ENCODE results near the gene KIFC3. TPM values are rescaled to one million over a fixed set of nuclear protein-coding genes. Genes with fewer than 3 reads are reported as not detected.

Gene KIFC3
- total RNA-seq, 1 donor from 2014 or later, result 96.9 TPM

- Histone ChIP-seq H3K4me2 (ENCODE audit: low read length) (no peak overlapping the region), H3K9ac (ENCODE audit: low read length) (no peak overlapping the region), H3K36me3 (ENCODE audit: insufficient read depth, low read length) (peaks cover 32% of the 10 kb centered on the region), H3K9me3 (ENCODE audit: insufficient read depth, low read depth, low read length) (no peaks in the 10 kb centered on the region), H3K79me2 (ENCODE audit: insufficient read depth, low read length) (peaks cover 7% of the 10 kb centered on the region), H4K20me1 (ENCODE audit: insufficient read depth, low read length) (peaks cover 39% of the 10 kb centered on the region), H3K27ac (ENCODE audit: low read depth, low read length) (no peak overlapping the region), H2AFZ (ENCODE audit: low read depth, low read length) (no peak overlapping the region), H3K4me3 (ENCODE audit: insufficient read depth, low read depth, low read length) (no peak overlapping the region), H3K4me1 (ENCODE audit: insufficient read depth, low read length) (peaks cover 12% of the 10 kb centered on the region), H3K27me3 (ENCODE audit: insufficient read depth, low read length) (no peaks in the 10 kb centered on the region)
- Mint-ChIP-seq H3K36me3 (ENCODE audit: low read depth, unreplicated experiment) (peaks cover 12% of the 10 kb centered on the region), H3K4me1 (ENCODE audit: low read depth, unreplicated experiment) (peaks cover 10% of the 10 kb centered on the region), H3K27ac (ENCODE audit: unreplicated experiment) (no peak overlapping the region), H3K9me3 (ENCODE audit: unreplicated experiment) (no peaks in the 10 kb centered on the region), H3K27me3 (ENCODE audit: low read depth, unreplicated experiment) (no peaks in the 10 kb centered on the region), H3K4me3 (ENCODE audit: unreplicated experiment) (no peak overlapping the region)
- TF ChIP-seq EZH2 (IDR thresholded peaks at IDR 0.05; ENCODE audit: insufficient read depth, low read length), result no peak
- no peak for TF ChIP-seq CTCF (IDR thresholded peaks at IDR 0.05; ENCODE audit: insufficient read depth, low read depth, low read length)
- FAIRE-seq (no peak), DNase-seq (ENCODE audit: low read depth) (no peak)
Observed at GRCh38 chr16:57770361-57770760, 31.9 kb downstream of the KIFC3 start.

- peaks cover 31% of the 10 kb centered on the region for H3K36me3 ChIP-seq (ENCODE audit: insufficient read depth, low read length)
- H3K9ac ChIP-seq (ENCODE audit: low read length), result no peak overlapping the region
- H3K4me3 ChIP-seq (ENCODE audit: insufficient read depth, low read depth, low read length), result no peak overlapping the region
- H3K27me3 Mint-ChIP-seq (ENCODE audit: low read depth, unreplicated experiment), result no peaks in the 10 kb centered on the region
- peaks cover 12% of the 10 kb centered on the region for H3K4me1 ChIP-seq (ENCODE audit: insufficient read depth, low read length)
- H3K27ac ChIP-seq (ENCODE audit: low read depth, low read length), result no peak overlapping the region
- peaks cover 15% of the 10 kb centered on the region for H3K36me3 Mint-ChIP-seq (ENCODE audit: low read depth, unreplicated experiment)
- FAIRE-seq, result no peak
- no peak overlapping the region for H3K4me2 ChIP-seq (ENCODE audit: low read length)
- DNase-seq (ENCODE audit: low read depth), result no peak
- peaks cover 7% of the 10 kb centered on the region for H3K79me2 ChIP-seq (ENCODE audit: insufficient read depth, low read length)
- no peaks in the 10 kb centered on the region for H3K27me3 ChIP-seq (ENCODE audit: insufficient read depth, low read length)
- no peak overlapping the region for H3K4me3 Mint-ChIP-seq (ENCODE audit: unreplicated experiment)
- no peak overlapping the region for H3K27ac Mint-ChIP-seq (ENCODE audit: unreplicated experiment)
- no peak overlapping the region for H2AFZ ChIP-seq (ENCODE audit: low read depth, low read length)
- H4K20me1 ChIP-seq (ENCODE audit: insufficient read depth, low read length), result peaks cover 32% of the 10 kb centered on the region
- H3K4me1 Mint-ChIP-seq (ENCODE audit: low read depth, unreplicated experiment), result peaks cover 7% of the 10 kb centered on the region
- no peaks in the 10 kb centered on the region for H3K9me3 ChIP-seq (ENCODE audit: insufficient read depth, low read depth, low read length)
- H3K9me3 Mint-ChIP-seq (ENCODE audit: unreplicated experiment), result no peaks in the 10 kb centered on the region
- TF ChIP-seq CTCF (IDR thresholded peaks at IDR 0.05; ENCODE audit: insufficient read depth, low read depth, low read length) (no peak), EZH2 (IDR thresholded peaks at IDR 0.05; ENCODE audit: insufficient read depth, low read length) (no peak)
Observed at GRCh38 chr16:57769541-57770145, 32.6 kb downstream of the KIFC3 start.

GRCh38 chr16:57766714-57767348 is 35.5 kb downstream of the KIFC3 start:
- Histone ChIP-seq H3K27ac (ENCODE audit: low read depth, low read length) (no peak overlapping the region), H3K27me3 (ENCODE audit: insufficient read depth, low read length) (no peaks in the 10 kb centered on the region), H3K79me2 (ENCODE audit: insufficient read depth, low read length) (peaks cover 4% of the 10 kb centered on the region), H3K4me3 (ENCODE audit: insufficient read depth, low read depth, low read length) (no peak overlapping the region), H3K36me3 (ENCODE audit: insufficient read depth, low read length) (peaks cover 31% of the 10 kb centered on the region), H4K20me1 (ENCODE audit: insufficient read depth, low read length) (peaks cover 11% of the 10 kb centered on the region), H3K4me2 (ENCODE audit: low read length) (no peak overlapping the region), H3K9me3 (ENCODE audit: insufficient read depth, low read depth, low read length) (no peaks in the 10 kb centered on the region), H3K9ac (ENCODE audit: low read length) (no peak overlapping the region), H3K4me1 (ENCODE audit: insufficient read depth, low read length) (peaks cover 8% of the 10 kb centered on the region), H2AFZ (ENCODE audit: low read depth, low read length) (no peak overlapping the region)
- peaks cover 21% of the 10 kb centered on the region for H3K36me3 Mint-ChIP-seq (ENCODE audit: low read depth, unreplicated experiment)
- no peak for DNase-seq (ENCODE audit: low read depth)
- no peak for FAIRE-seq
- no peaks in the 10 kb centered on the region for H3K27me3 Mint-ChIP-seq (ENCODE audit: low read depth, unreplicated experiment)
- peaks cover 14% of the 10 kb centered on the region for H3K4me1 Mint-ChIP-seq (ENCODE audit: low read depth, unreplicated experiment)
- H3K4me3 Mint-ChIP-seq (ENCODE audit: unreplicated experiment), result no peak overlapping the region
- no peak overlapping the region for H3K27ac Mint-ChIP-seq (ENCODE audit: unreplicated experiment)
- H3K9me3 Mint-ChIP-seq (ENCODE audit: unreplicated experiment), result no peaks in the 10 kb centered on the region
- no peak for TF ChIP-seq CTCF (IDR thresholded peaks at IDR 0.05; ENCODE audit: insufficient read depth, low read depth, low read length)
- TF ChIP-seq EZH2 (IDR thresholded peaks at IDR 0.05; ENCODE audit: insufficient read depth, low read length), result no peak
